ENCODE measurements around the gene C16orf78.
"Not testable (repeated sequence)": the region's sequence is repeated elsewhere in the genome, so short reads cannot be mapped to it uniquely, and the experiment has no call there.

Gene C16orf78

GRCh38 chr16:49350265-49351095 lies 23.1 kb upstream of the C16orf78 start:
- peak; percentile 3 for DNase-seq

GRCh38 chr16:49351096-49351487 lies 22.5 kb upstream of the C16orf78 start:
- no peak for DNase-seq

GRCh38 chr16:49352892-49353291 lies 20.7 kb upstream of the C16orf78 start:
- DNase-seq, result peak; percentile 2

- DNase-seq, result no peak
Observed at GRCh38 chr16:49353680-49354079, 19.9 kb upstream of the C16orf78 start.

- no peak for DNase-seq
Observed at GRCh38 chr16:49354101-49354500, 19.5 kb upstream of the C16orf78 start.

GRCh38 chr16:49354991-49355390 lies 18.6 kb upstream of the C16orf78 start:
- no peak for DNase-seq

- DNase-seq, result no peak
Observed at GRCh38 chr16:49355933-49356665, 17.5 kb upstream of the C16orf78 start.

- peak; percentile 37 for DNase-seq
Observed at GRCh38 chr16:49356728-49357488, 16.7 kb upstream of the C16orf78 start.

- DNase-seq, result no peak
Observed at GRCh38 chr16:49359591-49359990, 14.0 kb upstream of the C16orf78 start.

- not testable (repeated sequence) for DNase-seq
Observed at GRCh38 chr16:49361731-49362130, 11.9 kb upstream of the C16orf78 start.

- DNase-seq, result no peak
Observed at GRCh38 chr16:49362230-49362629, 11.4 kb upstream of the C16orf78 start.

- no peak for DNase-seq
Observed at GRCh38 chr16:49365711-49366509, 7.7 kb upstream of the C16orf78 start.

GRCh38 chr16:49366669-49367068 lies 6.9 kb upstream of the C16orf78 start:
- DNase-seq, result no peak

- DNase-seq, result no peak
Observed at GRCh38 chr16:49369651-49370611, 3.7 kb upstream of the C16orf78 start.

GRCh38 chr16:49376206-49376605 lies 2.6 kb downstream of the C16orf78 start:
- DNase-seq, result no peak

GRCh38 chr16:49377196-49377755 lies 3.7 kb downstream of the C16orf78 start:
- DNase-seq, result no peak

- no peak for DNase-seq
Observed at GRCh38 chr16:49378238-49378637, 4.6 kb downstream of the C16orf78 start.

GRCh38 chr16:49378816-49379215 lies 5.2 kb downstream of the C16orf78 start:
- no peak for DNase-seq

- no peak for DNase-seq
Observed at GRCh38 chr16:49382916-49383315, 9.3 kb downstream of the C16orf78 start.

GRCh38 chr16:49395021-49395420 lies 21.4 kb downstream of the C16orf78 start:
- no peak for DNase-seq

- no peak for DNase-seq
Observed at GRCh38 chr16:49396206-49396720, 22.7 kb downstream of the C16orf78 start.

Measured in NCI-H146 (cell line).